NCI-H1930 (cell line): ENCODE results near the gene MGAT3.

Experiments
- DNase-seq, 2 experiments: peaks; one replicate each; lab custom pipeline; 2025; lab: John Stamatoyannopoulos, UW

MGAT3 gene

DNA sequence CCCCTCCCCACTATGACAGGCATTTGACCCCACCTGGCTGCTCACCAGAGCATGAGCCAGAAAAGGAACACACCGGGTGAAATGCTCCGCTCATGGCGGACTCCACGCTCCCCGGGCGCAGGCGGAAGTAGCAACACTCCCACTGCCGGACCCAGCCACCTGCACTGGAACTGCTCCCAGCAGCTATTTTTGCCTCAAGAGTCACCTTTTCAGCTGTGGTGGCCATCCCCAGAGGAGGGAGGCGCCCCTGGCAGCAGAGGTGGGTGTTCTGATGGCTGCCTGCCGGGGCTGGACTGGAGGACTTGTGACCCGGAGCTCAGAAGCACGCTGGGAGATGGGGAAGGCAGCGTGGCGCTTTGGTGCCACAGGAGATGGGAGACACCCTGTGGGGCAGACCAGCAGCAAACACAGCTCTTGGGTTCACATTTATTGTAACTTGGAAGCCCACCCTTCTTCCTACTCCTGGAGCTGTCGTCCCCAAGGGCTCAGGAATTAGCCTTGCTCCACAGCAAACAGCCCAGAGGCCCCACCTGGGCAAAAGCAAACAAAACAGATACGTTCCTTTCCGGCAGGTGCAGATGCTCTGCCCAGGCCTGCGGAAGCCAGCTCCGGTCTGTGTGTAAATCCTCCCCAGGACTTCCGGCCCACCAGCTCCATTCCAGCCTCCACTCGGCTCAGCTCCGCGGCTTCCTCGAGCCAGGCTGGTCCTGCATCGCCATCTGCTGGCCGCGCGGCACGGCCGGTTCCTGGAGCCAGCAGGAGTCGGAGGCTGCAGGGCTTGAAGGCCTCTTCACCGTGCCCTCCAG, 72.1 kb downstream of the MGAT3 start:
- peak; percentile 86 to 91 for DNase-seq

DNA sequence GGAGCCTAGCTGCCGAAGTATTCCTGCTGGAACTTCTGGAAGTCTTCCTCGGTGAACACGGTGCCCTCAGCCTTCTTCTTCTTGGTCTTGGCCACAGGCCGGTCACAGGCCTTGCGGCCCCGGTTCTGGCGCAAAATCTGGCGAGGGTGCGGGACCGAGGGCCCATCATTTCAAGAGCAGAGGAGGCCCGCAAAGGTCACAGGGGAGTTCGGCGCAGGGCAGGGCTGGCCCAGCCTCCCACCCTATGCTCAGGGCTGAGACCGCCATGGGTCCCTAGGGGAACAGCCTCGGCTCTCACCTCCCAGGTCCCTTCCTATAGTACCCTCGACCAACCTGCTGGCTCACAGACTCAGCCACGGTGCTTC, 72.7 kb downstream of the MGAT3 start:
- no peak for DNase-seq

DNA sequence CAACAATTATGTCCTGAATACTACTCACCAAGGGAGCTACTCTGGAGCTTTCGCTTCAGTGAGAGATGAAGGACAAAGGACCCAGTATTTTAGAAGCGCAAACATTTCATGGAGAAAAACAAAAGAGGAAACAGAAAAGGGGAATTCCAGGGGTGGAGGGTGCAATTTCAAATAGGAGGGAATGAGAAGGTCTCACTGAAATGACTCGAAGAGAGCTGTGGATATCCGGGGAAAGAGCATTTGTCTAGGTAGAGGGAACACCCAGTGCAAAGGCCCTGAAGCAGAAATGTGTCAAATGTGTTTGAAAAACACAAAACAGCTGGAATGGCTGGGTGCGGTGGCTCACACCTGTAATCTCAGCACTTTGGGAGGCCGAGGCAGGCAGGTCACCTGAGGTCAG, 73.3 kb downstream of the MGAT3 start:
- no peak for DNase-seq

DNA sequence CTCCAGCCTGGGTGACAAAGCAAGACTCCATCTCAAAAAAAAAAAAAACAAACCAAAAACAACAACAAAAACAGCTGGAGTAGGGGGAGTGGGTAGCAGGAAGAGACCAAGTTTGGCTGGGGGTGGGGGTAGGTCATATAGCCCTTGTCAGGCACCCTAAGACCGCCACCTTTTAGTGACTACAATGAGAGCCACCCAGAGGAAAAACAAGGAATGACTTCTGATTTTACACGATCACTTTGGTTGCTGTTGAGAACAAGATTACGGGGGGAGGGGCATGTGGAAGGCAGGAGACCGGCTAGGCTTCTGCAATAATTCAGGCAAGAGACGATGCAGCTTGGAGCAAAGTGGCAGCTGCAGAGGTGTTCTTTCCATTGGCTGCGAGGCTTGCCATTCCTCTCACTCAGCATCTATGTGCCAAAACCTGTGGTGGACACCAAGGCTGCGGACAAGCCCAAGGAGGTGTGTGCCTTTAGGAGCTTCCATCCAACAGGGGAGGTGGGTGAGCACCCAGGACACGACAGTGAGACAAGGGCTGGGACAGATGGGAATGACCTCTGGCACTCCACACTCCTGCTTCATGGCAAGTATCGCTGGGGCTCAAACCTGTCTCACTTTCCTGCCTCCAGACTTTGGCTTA, 74.0 kb downstream of the MGAT3 start:
- no peak for DNase-seq

DNA sequence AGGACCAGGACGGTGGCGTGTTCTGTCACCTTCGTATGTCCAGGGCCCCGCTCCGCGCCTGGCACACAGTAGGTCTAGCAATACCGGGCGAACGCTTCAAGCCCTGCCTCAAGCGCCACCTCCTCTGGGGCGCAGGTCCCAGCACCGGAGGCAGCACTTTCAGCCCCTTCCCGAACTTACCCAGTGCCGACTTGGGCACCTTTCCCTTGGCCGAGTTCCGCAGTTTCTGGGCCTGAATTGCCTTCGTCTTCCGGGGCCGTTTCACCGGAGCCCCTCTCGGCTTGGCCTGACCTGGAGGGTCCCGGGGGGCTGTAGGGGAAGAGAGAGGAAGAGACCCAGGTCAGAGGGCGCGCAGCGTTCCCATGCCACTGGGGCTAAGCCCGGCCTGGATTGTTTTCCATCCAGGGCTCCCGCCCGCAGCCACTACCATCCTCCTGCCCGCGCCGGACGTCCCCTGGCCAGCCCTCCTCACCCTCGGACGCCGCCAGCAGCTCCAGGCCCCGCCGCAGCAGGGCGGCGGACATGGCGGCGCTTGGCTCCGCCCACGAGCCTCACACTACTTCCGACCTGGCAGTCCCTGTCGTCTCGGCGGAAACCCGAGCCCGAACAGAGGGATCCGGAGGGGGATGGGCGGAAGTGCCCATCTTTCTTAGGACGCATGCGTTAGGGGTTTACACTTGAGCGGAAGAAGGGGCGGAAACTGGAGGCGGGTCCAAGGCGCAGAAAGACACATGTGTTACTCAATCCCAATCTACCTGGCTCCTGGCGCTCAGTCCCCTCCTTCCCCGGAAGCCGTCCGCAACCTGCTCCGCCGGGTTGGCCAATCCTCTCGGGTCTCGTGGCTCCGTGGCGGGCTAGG, 75.6 kb downstream of the MGAT3 start, which contains the start of gene RPS19BP1:
Gene RPS19BP1, minus strand, starts transcription at position 534 of the 859 bp plus-strand sequence. Its CDS starts 10 bp downstream, at position 524.
- peak; percentile 99 for DNase-seq

DNA sequence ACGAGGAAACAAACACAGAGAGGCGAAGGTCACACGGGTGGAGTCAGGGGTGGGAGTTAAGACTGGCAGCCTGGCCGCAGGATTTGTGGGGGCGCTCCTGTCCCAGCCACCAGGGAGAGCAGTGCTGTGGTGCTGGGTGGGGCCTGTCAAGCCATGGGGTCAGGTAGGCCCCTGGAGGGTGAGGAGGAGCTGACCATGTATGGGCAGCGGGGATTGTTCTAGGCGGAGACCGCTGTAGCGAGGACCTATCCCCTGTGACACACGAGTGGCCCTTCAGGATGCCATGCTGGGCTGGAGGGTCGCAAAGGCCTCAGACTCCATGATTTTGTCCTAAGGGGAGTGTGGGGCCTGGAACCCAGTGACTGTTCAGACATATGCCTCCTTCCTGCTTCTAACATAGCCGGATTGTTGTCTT, 77.3 kb downstream of the MGAT3 start:
- no peak for DNase-seq

DNA sequence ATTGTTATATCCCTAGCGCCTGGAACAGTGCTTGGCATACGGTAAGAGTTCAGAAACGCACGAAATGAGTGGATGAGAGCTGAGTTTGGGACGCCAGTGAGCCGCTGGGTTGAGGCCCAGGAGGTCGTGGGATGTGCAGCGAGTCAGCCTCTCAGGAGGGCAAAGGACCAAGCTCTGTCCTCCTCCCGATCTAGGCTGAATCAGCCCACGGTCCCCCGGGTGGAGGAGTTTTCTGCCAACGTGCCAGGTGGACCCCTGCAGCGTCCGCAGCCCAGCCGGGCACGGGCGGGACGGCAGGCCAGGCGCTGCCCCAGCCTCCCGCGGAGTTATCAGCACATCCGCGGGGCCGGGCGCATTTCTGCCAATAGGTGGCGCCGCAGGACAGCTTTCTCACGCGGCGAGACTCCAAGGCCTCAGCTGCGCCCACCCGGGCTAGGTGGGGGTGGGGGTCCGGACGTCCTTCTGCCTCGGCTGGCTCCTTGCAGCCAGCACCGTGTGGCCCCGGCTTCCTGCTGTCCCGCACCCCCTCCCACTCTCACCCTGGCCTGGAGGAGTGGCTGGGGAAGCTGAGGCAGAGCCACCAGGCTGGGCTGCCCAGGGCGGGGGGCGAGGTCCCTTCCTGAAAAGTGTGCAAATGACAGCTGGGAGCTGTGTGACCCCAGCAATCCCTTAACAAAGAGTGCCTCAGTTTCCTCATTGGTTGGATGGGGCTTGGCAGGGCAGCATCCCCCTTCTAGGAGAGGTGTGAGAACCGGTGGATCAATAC, 78.0 kb downstream of the MGAT3 start:
- DNase-seq, result peak; percentile 59 to 74

DNA sequence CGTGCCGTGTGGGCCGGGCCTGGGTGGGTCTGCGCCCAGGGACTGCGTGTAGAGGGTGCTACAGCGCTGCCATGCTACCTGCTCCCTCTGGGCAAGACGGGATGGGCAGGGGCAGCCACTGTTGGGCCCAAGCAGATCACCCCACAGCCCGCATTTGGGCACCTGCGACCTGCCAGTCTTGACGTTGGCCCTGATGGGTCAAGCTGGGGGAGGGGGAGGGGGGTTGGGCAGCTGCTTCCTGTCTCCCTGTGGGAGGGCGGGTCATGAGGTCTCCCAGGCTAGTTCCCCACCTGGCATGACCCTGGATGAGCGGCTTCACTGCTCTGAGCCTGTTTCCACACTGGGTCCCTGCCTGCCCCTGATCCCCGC, 78.5 kb downstream of the MGAT3 start:
- no peak for DNase-seq

DNA sequence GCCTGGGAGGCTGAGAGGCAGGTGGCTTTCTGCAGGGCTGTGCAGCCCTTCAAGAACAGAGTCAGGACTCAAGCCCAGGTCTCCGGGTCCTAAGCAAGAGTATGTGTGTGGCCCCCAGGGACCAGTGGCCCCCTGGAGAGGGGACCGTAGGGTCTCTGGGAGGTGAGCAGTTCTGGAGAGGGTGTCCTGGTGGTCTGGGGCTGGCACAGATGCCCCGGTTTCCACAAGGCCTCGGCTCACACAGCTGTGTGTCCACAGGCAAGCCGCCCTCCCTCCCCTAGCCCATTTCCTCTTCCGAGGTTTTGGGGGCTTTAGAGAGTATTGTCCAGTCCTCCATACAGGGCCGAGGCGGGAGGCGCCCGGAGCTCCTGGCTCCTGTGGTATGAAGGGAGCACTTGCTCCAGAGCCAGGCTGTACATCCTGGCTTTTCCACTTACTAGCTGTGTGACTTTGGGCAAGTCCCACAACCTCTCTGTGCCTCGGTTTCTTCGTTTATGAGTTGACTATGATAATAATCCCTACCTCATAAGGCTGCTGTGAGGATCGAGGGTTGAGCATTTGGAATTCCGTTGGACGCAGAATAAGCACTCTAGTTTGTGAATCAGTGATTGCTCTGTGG, 79.1 kb downstream of the MGAT3 start:
- no peak for DNase-seq

DNA sequence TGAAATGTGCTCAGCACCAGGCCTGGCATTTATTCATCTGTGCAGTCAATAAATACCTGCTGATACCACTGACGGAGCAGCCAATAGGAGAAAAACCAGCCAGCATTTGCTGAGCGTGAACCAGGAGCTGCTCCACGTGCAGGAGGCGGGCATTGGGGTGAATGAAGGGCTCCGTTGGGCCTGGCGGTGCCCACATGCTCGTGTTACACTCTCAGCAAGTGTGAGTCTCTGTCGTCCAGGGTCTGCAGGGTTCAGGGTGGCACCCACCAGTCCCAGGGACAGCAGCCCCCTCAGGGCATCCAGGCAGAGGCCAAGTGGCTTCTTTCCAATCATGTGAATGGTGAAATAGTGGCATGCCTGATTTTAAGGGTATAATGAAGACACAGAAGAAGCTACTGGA, 79.9 kb downstream of the MGAT3 start:
- no peak for DNase-seq

DNA sequence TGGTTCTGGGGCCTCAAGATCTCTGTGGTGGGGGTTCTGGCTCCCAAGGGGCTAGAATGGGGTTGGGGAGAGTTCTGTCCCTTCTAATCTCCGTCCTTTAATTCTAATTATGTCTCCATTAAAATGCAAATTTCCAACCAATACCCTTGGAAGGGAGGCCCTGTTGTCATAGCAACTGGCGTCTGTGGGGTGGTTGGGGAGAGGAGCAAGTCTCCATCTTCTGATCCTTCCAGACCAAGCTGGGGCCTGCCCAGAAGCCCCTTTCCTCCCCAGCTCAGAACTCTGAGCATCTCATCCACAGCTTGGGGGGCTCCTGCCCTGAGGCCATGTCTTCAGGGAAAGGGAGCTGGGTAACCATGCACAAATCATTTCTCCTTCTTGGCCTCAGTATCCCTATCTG, 81.2 kb downstream of the MGAT3 start:
- no peak for DNase-seq
